ENCODE measurements around the gene SMARCC2.

DNA sequence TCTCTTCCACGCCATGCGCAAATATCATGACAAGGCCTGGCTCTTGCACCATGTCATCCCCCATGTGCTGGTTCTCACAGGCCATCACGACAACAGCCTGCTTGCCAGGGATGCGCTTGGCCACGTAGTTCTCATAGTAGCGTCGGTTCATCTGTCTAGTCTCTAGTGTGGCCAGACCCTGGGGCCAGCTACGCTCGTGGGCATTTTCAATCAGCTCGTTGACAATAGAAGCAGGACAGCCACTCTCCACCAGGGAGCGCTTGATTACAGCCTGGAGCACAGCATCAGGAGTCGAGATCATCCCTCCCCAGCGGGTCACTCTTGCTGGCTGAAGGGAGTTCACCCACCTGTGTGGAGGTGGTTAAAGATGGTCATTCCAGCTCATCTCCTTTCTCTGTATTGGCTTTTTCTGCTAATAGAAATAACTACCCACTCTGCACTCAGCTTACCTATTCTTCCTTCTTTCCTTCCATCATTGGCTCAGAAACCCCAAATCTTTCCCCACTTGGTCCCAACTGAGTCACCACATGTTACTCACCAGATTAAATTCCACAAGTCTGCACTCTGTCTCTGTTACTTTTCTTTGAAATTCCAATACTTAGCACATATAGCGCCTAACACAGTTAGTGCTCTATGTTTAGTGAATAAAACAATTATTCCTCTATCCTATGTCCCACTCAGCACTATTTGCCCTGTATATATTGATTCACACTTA is 17.3 kb upstream of the SMARCC2 start:
- TF ChIP-seq POLR2A (IDR thresholded peaks at IDR 0.05), result no peak
- TF ChIP-seq, protein P1, sequence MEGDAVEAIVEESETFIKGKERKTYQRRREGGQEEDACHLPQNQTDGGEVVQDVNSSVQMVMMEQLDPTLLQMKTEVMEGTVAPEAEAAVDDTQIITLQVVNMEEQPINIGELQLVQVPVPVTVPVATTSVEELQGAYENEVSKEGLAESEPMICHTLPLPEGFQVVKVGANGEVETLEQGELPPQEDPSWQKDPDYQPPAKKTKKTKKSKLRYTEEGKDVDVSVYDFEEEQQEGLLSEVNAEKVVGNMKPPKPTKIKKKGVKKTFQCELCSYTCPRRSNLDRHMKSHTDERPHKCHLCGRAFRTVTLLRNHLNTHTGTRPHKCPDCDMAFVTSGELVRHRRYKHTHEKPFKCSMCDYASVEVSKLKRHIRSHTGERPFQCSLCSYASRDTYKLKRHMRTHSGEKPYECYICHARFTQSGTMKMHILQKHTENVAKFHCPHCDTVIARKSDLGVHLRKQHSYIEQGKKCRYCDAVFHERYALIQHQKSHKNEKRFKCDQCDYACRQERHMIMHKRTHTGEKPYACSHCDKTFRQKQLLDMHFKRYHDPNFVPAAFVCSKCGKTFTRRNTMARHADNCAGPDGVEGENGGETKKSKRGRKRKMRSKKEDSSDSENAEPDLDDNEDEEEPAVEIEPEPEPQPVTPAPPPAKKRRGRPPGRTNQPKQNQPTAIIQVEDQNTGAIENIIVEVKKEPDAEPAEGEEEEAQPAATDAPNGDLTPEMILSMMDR (IDR thresholded peaks at IDR 0.05 in 4 of 5, conservative IDR thresholded peaks at IDR 0.05 in 1 of 5), result peak in 4 of 5 experiments; percentile 45 to 55 (median 55)
